Right renal pelvis (tissue), 4 donors: ENCODE measurements around the gene HPCAL1. TPM values are rescaled to one million over a fixed set of nuclear protein-coding genes. Genes with fewer than 3 reads are reported as not detected.
A peak's percentile ranks its signal among the peaks of the same experiment; 100 is the strongest.

Experiments
- DNase-seq, 4 donors: peaks; one replicate each; pipeline ENCODE4 v3.0.0-alpha.2; 2013; ENCODE audit warnings: low read depth in 4 of 4, low spot score in 3 of 4, missing footprints in 1 of 4
- polyA plus RNA-seq, 4 donors: library from polyadenylated mRNA; unstranded; fragments of 120-200 nt; gene quantifications; one replicate each; pipeline ENCODE4 v1.2.1, GENCODE V29; 2013; ENCODE audit not compliant: insufficient read length in 4 of 4

HPCAL1 gene
- polyA plus RNA-seq, 4 donors, result 23.9 to 36.8 (median 31.5) TPM

DNA sequence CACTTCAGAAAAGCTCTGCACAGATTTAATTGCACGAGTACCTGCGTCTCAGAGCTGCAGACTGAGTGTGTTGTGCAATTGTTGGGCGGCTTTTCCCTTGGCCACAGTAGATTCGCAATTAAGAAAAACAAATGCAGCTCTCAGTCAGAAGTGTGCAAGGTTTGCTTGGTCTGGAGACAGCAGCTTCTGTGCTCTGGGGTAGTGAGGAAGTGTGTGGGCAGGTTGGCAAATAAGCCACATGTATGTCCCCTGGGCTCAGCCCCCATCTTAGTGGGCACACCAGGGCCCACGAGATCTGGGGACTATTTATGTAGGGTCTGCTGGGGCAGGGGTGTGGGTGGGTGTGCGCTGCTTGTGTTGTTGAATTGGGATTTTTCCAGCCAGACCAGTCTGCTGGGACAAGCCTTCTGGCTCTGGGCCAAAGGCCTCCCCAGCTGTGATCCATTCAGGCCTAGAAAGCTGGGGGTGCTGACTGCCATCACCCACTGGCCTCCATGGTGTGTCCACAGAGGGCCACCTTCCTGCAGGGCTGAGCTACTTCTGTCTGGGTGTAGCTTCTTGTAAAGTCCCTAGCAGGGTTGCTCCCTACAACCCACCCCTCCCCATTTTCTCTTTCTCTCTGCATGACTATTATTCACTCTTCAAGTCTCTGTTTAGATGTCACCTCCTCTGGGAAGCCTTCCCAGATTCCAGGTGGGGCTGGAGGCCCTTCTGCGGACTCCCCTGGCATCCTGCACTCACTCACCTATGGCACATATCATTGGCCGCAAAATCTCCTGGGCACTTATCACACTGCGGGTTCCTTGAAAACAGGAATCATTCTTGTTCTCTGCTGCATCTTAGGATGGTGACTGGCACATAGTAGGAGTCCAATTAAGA lies 77.6 kb downstream of the HPCAL1 start:
- no peak for DNase-seq

DNA sequence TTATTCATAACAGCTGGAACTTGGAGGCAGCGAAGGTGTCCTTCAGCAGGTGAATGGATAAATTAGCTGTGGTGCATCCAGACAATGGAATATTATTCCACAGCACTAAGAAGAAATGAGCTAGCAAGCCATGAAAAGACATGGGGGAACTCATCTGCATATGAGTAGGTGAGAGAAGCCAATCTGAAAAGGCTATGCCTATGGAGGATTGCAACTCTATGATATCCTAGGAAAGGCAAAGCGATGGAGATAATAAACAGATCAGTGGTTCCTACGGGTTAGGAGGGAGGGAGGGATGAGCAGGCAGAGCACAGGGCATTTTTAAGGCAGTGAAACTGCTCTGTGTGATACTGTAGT lies 79.3 kb downstream of the HPCAL1 start:
- no peak for DNase-seq

DNA sequence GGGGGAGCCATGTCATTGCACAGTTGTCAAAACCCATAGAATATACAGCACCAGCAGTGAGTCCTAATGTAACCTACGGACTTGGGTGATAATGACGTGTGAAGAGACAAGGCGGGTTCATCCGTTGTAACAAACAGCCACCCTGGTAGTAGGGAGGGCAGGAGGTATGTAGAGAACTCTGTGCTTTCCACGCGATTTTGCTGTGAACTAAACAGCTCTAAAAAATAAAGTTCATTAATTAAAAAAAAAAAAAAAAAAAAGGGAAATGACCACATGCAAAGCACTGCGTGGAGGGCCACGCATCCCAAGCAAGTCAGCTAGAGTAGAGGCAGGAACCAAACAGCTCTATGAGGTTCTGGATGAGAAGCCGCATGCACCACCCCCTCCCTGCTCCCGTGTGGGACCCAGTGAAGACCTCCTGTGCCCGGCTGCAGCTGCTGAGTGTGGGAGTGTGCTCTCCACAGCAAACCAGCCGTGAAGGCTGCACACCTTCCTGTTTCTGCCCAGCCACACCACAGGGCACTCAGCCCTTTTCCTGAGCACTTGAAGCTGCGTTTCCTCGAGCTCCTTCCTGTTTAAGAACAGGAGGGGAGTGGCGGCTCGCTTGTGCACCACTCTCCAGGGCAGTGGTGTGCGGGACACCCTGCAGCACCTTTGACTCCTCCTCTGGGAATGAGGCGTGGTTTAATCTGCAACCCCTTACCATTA lies 79.8 kb downstream of the HPCAL1 start:
- peak in 3 of 4 donors; percentile 25 to 56 (median 43) for DNase-seq

DNA sequence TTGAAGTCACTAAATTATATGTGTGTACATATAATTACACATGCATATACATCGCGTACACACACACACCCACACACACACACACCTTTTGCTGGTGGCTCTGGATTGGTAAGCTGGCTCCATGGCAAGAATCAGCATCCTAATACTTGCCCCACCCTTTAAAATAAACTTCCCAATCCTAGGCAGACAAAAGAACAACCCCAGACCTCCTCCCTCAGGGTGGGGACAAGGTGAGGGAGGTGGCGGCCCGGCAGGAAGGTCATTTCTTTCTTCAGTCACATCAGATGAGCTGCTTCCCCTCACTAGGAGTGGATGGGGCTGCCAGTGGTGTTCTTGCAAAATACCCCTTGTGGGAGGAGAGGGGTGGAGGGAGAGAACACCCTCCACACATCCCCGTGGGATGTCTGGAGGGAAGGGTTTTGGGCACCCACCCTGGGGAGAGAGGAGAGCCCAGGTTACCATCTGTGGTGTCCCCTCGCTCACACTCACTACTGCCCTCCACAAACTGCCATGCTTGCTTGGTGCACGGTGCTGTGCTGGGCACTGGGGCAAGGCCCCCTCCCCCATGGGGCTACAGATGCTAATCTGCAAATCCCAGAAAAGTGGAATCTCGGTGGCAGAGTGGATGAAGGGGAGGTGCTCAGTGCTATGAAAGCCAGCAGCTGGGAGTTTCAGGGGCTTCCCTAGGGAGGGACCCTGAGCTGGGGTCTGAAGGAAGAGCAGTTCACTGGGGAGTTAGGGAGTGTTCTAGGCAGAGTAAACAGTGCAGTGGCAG lies 81.4 kb downstream of the HPCAL1 start:
- no peak for DNase-seq

DNA sequence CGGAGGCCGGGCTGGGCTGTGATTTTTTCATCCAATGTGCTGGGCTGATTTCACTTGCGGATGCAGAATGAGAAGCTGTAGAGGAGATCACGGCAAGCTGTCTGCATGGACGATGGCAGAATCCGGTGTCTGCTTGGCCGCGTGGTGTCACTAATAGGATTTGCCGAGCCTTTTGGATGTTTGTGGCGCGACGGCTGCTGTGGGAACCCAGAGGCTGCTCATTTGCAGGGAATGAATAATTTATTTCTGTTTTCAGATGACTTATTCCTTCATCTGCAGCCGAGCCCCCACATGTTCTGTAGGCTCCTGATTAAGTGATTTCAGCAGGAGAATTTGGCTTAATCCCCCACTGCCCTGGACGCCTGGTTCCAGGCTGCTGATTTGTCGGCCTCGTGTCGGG lies 82.8 kb downstream of the HPCAL1 start:
- no peak for DNase-seq

DNA sequence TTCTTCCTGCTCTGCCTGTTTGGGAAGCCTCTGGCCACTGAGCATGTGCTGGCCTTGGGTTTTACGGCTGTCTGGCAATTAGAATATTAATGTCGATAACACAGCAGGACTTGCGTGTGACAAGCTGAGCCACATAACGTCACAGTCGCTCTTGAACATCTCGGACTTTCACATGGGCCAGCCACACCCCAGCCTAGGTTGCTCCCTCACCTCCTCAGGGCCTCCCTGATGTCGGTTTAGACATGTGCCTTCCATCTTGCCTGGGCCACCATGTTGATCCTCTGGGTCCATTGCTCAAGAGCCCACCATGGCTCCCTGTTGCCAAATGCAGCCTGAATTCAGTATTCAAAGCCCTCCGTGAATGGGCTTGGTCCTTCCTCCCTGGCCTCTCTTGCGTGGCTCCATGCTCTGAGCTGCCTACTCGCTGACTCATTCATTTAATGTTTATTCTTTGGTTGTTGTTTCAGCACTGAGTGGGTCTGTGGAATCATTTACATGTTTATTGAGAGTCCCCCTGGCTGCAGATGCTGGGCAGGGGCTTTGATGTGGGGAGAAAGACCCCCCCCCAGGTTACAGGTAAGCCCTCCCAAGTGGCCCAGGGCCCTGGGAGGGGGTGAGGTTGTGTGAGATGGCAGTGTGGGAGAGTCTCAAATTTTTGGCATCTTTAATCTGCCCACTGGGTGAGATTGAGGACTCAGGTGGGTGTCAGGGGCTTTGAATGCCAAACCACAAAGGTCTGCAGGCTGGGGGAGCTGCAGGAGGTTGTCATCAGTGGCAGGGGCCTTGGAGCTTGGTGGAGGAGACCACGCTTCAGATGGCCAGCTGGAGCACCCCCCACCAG lies 83.4 kb downstream of the HPCAL1 start:
- no peak for DNase-seq

DNA sequence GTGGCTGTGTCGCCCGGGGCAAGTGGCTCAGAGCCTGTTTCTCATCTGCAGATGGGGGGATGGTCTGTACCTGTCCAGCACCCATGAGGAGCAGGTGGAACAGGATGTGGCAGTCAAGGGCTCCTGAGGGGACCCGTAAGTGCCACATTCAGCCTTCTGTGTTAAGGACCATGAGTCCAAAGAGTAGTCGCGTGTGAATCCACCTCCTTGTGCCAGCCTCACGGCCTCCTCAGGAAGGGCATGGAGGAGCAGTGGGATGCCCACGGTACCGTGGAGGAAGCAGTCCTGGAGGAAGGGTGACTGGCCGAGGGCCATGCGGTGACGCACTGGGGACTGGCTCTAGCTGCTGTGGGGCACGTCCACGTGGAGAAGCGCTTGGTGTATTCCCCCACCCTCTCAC lies 84.3 kb downstream of the HPCAL1 start:
- no peak for DNase-seq

DNA sequence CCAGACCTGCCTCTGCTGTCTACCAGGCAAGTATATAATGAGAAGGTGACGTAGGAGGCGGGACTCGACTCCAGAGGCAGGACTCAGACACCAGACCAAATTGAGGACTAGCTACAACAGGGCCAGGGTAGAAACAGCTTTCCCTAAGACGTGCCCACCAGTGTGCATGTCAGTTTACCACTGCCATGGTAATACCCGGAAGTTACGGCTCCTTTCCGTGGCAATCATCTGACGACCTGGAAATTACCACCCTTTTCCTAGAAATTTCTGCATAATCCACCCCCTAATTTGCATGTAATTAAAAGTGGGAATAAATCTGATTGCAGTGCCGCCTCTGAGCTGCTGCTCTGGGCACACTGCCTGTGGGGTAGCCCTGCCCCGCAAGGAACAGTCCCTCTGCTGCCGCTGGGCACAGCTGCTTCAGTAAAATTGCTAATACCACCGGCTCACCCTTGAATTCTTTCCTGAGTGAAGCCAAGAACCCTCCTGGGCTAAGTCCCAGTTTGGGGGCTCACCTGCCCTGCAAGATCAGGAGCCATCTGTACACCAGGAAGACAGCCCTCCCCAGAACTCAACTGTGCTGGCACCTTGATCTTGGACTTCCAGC lies 86.4 kb downstream of the HPCAL1 start:
- no peak for DNase-seq

DNA sequence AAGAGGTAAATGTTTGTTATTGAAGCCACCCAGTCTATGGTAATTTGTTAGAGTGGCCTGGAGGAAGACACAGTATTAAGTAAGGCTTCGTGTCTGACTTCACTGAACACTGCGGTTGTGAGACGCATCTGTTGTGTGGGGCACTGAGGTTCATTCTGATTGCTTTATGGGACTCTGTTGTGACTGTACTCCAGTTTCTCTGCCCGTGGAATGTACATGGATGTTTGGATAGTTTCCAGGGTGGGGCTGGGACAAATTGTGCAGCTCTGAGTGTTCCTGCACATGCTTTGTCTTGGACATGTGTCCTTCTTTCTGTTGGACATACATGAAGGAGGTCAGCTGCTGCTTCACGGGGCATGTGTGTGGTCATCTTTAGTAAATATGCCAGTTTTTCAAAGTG lies 86.9 kb downstream of the HPCAL1 start:
- no peak for DNase-seq

DNA sequence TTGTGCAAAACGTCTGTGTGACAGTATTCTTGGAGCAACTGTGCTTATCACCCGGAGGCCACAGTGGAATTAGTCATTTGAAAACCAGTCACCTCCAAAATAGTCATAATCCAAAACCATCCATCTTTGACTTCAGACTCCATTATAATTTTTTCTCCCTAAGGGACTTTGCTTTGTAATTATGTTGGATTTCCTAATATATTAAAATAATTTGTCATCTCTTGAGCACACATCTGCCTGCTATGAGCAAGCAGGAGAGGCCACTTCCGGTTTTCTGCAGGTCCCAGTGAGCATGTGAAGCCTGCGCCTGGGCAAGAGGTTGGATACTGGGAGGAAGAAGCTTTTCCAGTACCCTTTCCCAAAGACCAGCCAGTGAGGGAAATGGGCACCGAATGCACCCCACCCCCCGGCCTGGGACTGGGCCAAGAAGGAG lies 87.7 kb downstream of the HPCAL1 start:
- DNase-seq, result no peak

DNA sequence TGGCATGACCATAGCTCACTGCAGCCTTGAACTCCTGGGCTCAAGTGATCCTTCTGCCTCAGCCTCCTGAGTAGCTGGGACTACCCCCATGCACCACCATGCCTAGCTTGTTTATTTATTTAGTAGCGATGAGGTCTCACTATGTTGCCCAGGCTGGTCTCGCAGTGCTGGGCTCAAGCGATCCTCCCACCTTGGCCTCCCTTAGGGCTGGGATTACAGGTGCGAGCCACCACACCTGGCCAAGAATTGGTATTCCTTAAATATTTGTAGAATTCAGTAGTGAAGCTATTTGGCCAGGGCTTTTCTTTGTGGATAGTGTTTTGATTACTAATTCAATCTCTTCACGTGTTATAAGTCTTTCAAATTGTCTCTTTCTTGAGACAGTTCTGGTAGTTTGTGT lies 89.4 kb downstream of the HPCAL1 start:
- DNase-seq, result no peak

DNA sequence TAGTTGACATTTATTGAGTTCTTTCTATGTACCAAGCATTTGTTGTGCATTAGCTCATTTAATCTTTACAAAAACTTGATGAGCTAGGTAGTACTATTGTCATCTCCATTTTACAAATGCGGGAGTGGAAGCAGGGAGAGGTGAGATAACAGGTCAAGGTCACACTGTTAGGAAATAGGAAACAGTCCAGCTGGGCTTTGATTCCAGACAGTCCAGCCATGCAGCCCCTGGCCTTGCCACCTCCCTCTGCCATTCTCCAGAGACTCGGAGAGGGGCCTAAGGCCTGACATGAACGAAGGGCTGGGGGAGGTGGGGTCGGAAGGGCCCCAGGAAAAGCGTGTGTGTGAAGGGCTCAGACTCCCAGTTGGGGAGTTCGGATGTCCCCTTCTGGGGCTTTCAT lies 89.8 kb downstream of the HPCAL1 start:
- no peak for DNase-seq

DNA sequence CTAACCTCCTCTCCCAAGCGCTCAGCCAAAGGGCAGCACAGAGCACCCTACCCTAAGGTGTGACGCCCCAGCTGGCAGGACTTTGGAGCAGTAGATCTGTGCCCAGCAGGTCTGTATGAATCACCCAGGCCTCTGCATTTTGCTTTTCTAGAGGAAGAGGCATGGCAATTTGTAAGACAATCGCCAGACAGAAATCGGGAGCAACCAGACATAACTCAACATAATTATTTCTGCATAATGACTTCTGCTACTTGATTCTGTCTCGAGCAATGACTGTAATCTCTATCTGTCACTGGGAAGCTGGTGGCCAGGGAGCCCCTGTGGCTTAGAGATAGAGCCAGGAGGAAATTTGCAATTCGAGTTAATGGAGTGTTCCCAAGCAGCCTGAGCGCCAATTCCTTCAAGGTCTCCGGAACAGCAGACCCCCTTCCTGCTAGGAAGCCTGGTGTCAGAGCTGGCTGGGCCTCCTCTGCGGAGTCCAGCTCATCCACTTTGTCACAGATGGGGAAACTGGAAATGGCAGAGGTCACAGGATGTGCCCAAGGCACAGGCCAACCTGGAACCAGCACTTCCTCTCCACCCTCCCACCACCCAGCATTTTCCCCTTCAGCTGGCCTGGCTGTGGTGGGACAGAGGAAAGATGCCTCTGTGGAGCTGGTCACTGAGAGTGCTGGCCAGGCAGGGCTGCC lies 90.4 kb downstream of the HPCAL1 start:
- DNase-seq, result no peak

DNA sequence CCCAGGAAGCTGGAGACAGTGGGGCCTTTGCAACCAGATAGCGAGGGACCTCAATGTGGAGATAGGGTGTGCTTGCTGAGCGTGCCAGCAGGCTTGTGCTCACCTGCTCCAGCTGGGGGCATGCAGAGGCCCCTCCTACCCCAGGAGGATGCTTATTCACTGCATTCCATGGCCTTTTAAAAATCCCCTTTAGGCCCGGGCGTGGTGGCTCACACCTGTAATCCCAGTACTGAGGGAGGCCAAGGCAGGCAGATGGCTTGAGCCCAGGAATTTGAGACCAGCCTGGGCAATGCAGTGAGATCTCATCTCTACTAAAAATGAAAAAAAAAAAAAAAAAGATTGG lies 90.9 kb downstream of the HPCAL1 start:
- DNase-seq, result no peak

DNA sequence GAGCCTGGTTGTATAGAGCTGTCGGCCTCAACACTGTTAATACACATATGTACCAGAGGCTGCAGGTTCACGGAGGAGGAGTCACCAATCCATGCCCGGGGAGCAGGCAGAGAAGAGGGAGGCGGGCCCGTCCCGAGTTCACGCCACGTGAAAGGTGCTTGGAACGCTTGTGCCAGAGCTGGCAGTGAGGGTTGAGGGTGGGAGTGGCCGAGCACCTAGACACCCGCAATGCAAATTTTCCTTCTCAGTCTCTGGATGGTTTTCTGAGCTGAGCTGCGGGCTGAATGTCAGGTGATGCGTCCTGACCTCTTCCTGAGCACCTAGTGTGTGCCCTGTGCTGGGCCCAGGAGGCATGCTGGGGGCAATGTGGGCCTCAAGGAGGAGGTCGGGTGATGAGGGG lies 93.2 kb downstream of the HPCAL1 start:
- DNase-seq, result no peak

DNA sequence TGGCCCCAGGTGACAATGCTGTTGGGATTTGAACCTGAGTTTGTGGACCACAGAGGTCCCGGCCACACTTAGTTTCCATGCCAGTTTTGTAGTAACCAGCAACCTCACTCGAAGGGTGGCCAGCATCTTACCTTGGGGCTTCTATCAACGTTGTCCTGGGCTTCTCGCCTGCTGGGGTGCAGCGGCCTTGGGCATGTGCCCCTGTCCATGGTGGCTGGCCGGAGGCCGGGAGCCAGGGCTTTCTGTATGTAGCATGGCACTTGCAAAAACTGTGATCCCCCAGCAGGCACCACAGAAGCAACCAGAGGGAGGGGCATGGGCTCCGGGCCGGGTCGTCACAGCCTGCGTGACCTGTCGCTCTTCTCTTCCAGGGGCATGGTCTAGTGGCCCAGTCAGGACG lies 93.8 kb downstream of the HPCAL1 start:
- no peak for DNase-seq

DNA sequence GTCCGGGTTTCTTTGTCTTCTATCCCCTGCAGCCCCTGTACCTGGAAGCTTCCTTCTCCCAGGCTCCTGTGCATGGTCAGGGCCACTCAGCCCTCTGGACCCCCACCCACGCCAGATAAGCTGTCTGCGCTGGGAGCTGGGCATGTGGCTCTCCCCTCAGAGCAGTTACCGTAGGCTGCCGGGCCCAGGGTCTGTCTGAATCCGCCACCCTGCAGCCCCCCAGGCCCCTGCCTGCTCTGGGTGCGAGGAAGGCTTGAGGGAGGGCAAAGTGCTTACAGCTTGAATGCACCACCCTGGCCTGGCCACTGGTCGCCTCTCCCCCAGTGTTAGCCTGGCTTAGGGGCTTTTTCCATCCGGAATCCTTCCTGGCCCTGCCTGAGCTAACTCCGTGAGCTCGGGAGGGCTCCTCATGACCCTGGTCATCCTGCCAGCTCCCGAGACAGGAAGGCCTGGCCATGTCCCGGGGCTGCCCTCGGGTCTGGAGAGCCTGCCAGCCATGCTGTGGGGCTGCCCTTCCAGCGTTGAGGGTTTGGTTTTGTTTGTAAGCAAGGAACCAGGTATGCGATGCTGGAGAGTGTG lies 94.7 kb downstream of the HPCAL1 start:
- DNase-seq, result no peak

DNA sequence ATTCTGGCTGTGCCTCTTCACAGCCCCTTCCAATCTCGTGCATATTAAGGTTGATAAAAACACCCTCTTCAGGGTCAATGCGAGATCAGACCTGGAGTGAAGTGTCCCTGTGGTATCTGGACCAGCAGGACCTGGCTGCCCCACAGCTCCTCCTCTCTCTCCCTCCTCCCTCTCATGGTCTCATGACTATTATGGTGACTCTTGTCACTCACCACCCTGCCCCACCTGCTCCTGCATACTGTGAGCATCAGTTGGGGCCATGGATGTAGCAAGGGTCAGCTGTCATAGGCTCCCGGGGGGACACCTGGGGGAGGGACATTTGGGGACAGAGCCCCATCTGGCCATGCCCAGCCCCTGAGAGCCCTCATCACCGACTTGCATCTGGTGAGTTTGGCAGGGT lies 95.2 kb downstream of the HPCAL1 start:
- no peak for DNase-seq

DNA sequence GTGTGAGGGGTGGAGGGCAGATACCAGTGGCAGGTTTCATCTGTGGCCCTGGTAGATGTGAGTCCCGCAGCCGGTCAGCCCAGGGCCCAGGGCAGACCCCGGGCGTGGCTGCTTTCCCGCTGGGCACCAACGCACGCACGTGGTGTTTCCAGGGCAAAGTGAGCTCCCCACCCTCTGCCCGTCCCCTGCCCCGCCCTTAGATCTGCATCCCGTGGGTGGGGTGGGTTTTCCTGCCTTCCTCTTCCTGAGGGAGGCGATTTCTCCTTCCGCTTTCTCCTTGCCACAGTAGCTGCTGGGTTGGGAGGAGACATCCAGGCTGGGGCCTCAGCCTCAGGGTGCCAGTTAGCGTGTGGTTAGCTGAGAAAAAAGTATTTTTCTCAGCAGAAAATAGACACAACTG lies 95.8 kb downstream of the HPCAL1 start:
- no peak for DNase-seq
